HEK293 (cell line): ENCODE results near the gene SCPEP1.

Source experiments
- CTCF ChIA-PET: fragments of 350-600 bp; formaldehyde crosslinking; extraction: SDS; loops from one replicate; lab custom pipeline; 2021; ENCODE audit warnings: antibody characterized with exemption; lab: Yijun Ruan, JAX
- POLR2A ChIA-PET: fragments of 300-600 bp; formaldehyde crosslinking; extraction: SDS; loops from one replicate; lab custom pipeline; 2020; ENCODE audit warnings: antibody characterized with exemption, inconsistent platforms; lab: Yijun Ruan, JAX
- H3K27ac ChIP-seq: fragments of 200-500 bp; sonication (Bioruptor generic); 2 replicates; pipeline ENCODE4 v1.5.1; 2014; ENCODE audit warnings: low read depth, low read length, control low read depth, inconsistent platforms; ENCODE audit errors: extremely low read depth
- H3K36me3 ChIP-seq, 2 experiments: fragments of 200-500 bp in 1 of 2; sonication (Bioruptor generic) in 1 of 2; 1 replicate in 1 of 2; 2 replicates in 1 of 2; pipeline ENCODE4 v1.5.1; 2014 to 2017; ENCODE audit warnings: inconsistent platforms in 2 of 2, low read length in 2 of 2; ENCODE audit not compliant: control insufficient read depth in 2 of 2, insufficient read depth in 1 of 2
- H3K4me1 ChIP-seq: fragments of 200-500 bp; sonication (Bioruptor generic); 2 replicates; pipeline ENCODE4 v1.5.1; 2014; ENCODE audit warnings: mild to moderate bottlenecking, low read length, inconsistent platforms; ENCODE audit not compliant: control insufficient read depth, insufficient read depth
- H3K4me3 ChIP-seq: 2 replicates; pipeline ENCODE4 v1.5.1; 2011; ENCODE audit warnings: low read depth, mild to moderate bottlenecking, control low read depth, low read length, moderate library complexity
- H3K9me3 ChIP-seq: fragments of 200-500 bp; sonication (Bioruptor generic); 2 replicates; pipeline ENCODE4 v1.5.1; 2014; ENCODE audit warnings: low read depth, low read length, inconsistent platforms; ENCODE audit not compliant: control insufficient read depth, insufficient read depth
- REST ChIP-seq: fragments of 450-650 bp; formaldehyde crosslinking; IDR thresholded peaks from 2 replicates; pipeline ENCODE4 v1.5.1; 2016; ENCODE audit warnings: missing biosample characterization, missing genetic modification characterization
- YY1 ChIP-seq: fragments of 450-650 bp; formaldehyde crosslinking; IDR thresholded peaks from 2 replicates; pipeline ENCODE4 v1.5.1; 2018; ENCODE audit warnings: missing biosample characterization, missing genetic modification characterization
- YY2 ChIP-seq: fragments of 450-650 bp; formaldehyde crosslinking; IDR thresholded peaks from 2 replicates; pipeline ENCODE4 v1.5.1; 2016; ENCODE audit warnings: missing biosample characterization, missing genetic modification characterization
- ZBTB11 ChIP-seq: fragments of 450-650 bp; formaldehyde crosslinking; conservative IDR thresholded peaks from 2 replicates; pipeline ENCODE4 v1.5.1; 2016; ENCODE audit warnings: low read depth, missing biosample characterization, missing genetic modification characterization
- ZNF280D ChIP-seq: fragments of 450-650 bp; formaldehyde crosslinking; IDR thresholded peaks from 2 replicates; pipeline ENCODE4 v1.5.1; 2016; ENCODE audit warnings: missing biosample characterization, missing genetic modification characterization
- ZNF391 ChIP-seq: fragments of 450-650 bp; formaldehyde crosslinking; IDR thresholded peaks from 2 replicates; pipeline ENCODE4 v1.5.1; 2016; ENCODE audit warnings: low read depth, missing biosample characterization, missing genetic modification characterization, borderline replicate concordance
- ZNF398 ChIP-seq: fragments of 450-650 bp; formaldehyde crosslinking; IDR thresholded peaks from 2 replicates; pipeline ENCODE4 v1.5.1; 2017; ENCODE audit warnings: missing biosample characterization, missing genetic modification characterization
- ZNF518A ChIP-seq: fragments of 450-650 bp; formaldehyde crosslinking; conservative IDR thresholded peaks from 2 replicates; pipeline ENCODE4 v1.5.1; 2016; ENCODE audit warnings: low read depth, missing biosample characterization, missing genetic modification characterization
- ZNF548 ChIP-seq: fragments of 450-650 bp; formaldehyde crosslinking; IDR thresholded peaks from 2 replicates; pipeline ENCODE4 v1.5.1; 2016; ENCODE audit warnings: missing biosample characterization, missing genetic modification characterization
- ZNF555 ChIP-seq: fragments of 450-650 bp; formaldehyde crosslinking; conservative IDR thresholded peaks from 2 replicates; pipeline ENCODE4 v1.5.1; 2017; ENCODE audit warnings: missing biosample characterization, mild to moderate bottlenecking, missing genetic modification characterization, inconsistent platforms
- ZNF580 ChIP-seq: fragments of 450-650 bp; formaldehyde crosslinking; IDR thresholded peaks from 2 replicates; pipeline ENCODE4 v1.5.1; 2016; ENCODE audit warnings: missing biosample characterization, missing genetic modification characterization
- ZNF596 ChIP-seq: fragments of 450-650 bp; IDR thresholded peaks from 2 replicates; pipeline ENCODE4 v1.5.0; 2018; ENCODE audit warnings: missing biosample characterization, mild to moderate bottlenecking, missing genetic modification characterization, moderate library complexity
- ZSCAN18 ChIP-seq: fragments of 450-650 bp; formaldehyde crosslinking; IDR thresholded peaks from 2 replicates; pipeline ENCODE4 v1.5.1; 2016; ENCODE audit warnings: missing biosample characterization, missing genetic modification characterization

Gene SCPEP1

GRCh38 chr17:56960596-56961538 lies 17.1 kb upstream of the SCPEP1 start, which contains the start of gene COIL:
Gene COIL, minus strand, starts transcription at chr17:56961050. Its CDS starts 31 bp downstream, at chr17:56961019.
- Histone ChIP-seq H3K36me3 (peaks cover 0 to 5% of the 10 kb centered on the region in 2 experiments; a peak in 2 of 3 replicates), H3K9me3 (no peaks in the 10 kb centered on the region), H3K4me3 (peak within 1 kb of the TSS; percentile 81), H3K27ac (peak within 1 kb of the TSS; percentile 96), H3K4me1 (no peaks in the 10 kb centered on the region)
- POLR2A ChIA-PET: interaction anchor here (0.6 kb wide), 1 partner anchor 42 kb away, joined by 5 read pairs; no protein-coding TSS in a partner anchor
- CTCF ChIA-PET: interaction anchor here (0.5 to 1.0 kb wide), 10 partner anchors 9 to 389 kb away, joined by 3 to 5 read pairs (median 4); partner anchors contain the start of gene AKAP1
- TF ChIP-seq ZSCAN18 (0 out of 2 replicates have a peak, but pooled peaks have one; percentile 23), ZNF518A (peak; percentile 50), ZNF280D (tag by site-specific recombination) (peak; percentile 46; the same call in 1 of the 2 replicates), REST (tag by site-specific recombination) (0 out of 2 replicates have a peak, but pooled peaks have one; percentile 36), YY2 (tag by site-specific recombination) (peak; percentile 82), ZNF596 (tag by site-specific recombination) (peak; percentile 41), ZNF391 (peak; percentile 30; the same call in 1 of the 2 replicates), ZBTB11 (peak; percentile 92), ZNF580 (peak; percentile 81), ZNF398 (tag by site-specific recombination) (peak; percentile 58; the same call in 1 of the 2 replicates), ZNF548 (tag by site-specific recombination) (no peak), ZNF555 (tag by site-specific recombination) (no peak), YY1 (tag by site-specific recombination) (peak; percentile 90)
